GM18508 (cell line): ENCODE results near the gene SEPHS1.
"Not testable (repeated sequence)": the region's sequence is repeated elsewhere in the genome, so short reads cannot be mapped to it uniquely, and the experiment has no call there.

Experiments
- ATAC-seq: cut with Tn5 transposase; IDR thresholded peaks from one replicate; pipeline ENCODE4 v1.9.1; 2021; ENCODE audit warnings: moderate number of reproducible peaks; ENCODE audit not compliant: insufficient read depth, unreplicated experiment

The SEPHS1 gene

GRCh38 chr10:13365243-13365642 is 17.1 kb upstream of the SEPHS1 start:
- no peak for ATAC-seq

GRCh38 chr10:13360587-13360986 is 12.5 kb upstream of the SEPHS1 start:
- ATAC-seq = no peak

- no peak for ATAC-seq
These were observed 8.3 kb upstream of the SEPHS1 start for GRCh38 chr10:13356392-13356791.

GRCh38 chr10:13354783-13355182 is 6.7 kb upstream of the SEPHS1 start:
- no peak for ATAC-seq

GRCh38 chr10:13352519-13352918 is 4.4 kb upstream of the SEPHS1 start:
- ATAC-seq = no peak

- no peak for ATAC-seq
These were observed 3.3 kb upstream of the SEPHS1 start for GRCh38 chr10:13351340-13351915.

- no peak for ATAC-seq
These were observed 1.6 kb upstream of the SEPHS1 start for GRCh38 chr10:13349463-13350274.

- no peak for ATAC-seq
These were observed 465 bp downstream of the SEPHS1 start for GRCh38 chr10:13347500-13348156.

GRCh38 chr10:13347043-13347499 is 1.0 kb downstream of the SEPHS1 start:
- ATAC-seq = no peak

- no peak for ATAC-seq
These were observed 1.6 kb downstream of the SEPHS1 start for GRCh38 chr10:13346283-13347042.

GRCh38 chr10:13340626-13341376 is 7.3 kb downstream of the SEPHS1 start:
- peak; percentile 69 for ATAC-seq

- no peak for ATAC-seq
These were observed 8.0 kb downstream of the SEPHS1 start for GRCh38 chr10:13340068-13340467.

- no peak for ATAC-seq
These were observed 9.5 kb downstream of the SEPHS1 start for GRCh38 chr10:13338390-13339110.

- ATAC-seq = no peak
These were observed 10.3 kb downstream of the SEPHS1 start for GRCh38 chr10:13337827-13338196.

- ATAC-seq = no peak
These were observed 10.8 kb downstream of the SEPHS1 start for GRCh38 chr10:13337128-13337826.

- no peak for ATAC-seq
These were observed 12.2 kb downstream of the SEPHS1 start for GRCh38 chr10:13335881-13336280.

- ATAC-seq = no peak
These were observed 13.5 kb downstream of the SEPHS1 start for GRCh38 chr10:13334556-13334955.

GRCh38 chr10:13331646-13332045 is 16.4 kb downstream of the SEPHS1 start:
- no peak for ATAC-seq

GRCh38 chr10:13330980-13331379 is 17.1 kb downstream of the SEPHS1 start:
- ATAC-seq = not testable (repeated sequence)
